ENCODE data around the gene CPNE8.

The CPNE8 gene

GRCh38 chr12:38720661-38721060, 184.7 kb downstream of the CPNE8 start:
- no peak for DNase-seq

- DNase-seq = no peak
These were observed 192.1 kb downstream of the CPNE8 start for GRCh38 chr12:38713294-38713693.

GRCh38 chr12:38711054-38711453, 194.3 kb downstream of the CPNE8 start:
- no peak for DNase-seq

- no peak for DNase-seq
These were observed 196.9 kb downstream of the CPNE8 start for GRCh38 chr12:38708466-38708865.

- no peak for DNase-seq
These were observed 197.7 kb downstream of the CPNE8 start for GRCh38 chr12:38707648-38708047.

- DNase-seq = no peak
These were observed 208.1 kb downstream of the CPNE8 start for GRCh38 chr12:38697289-38697688.

- DNase-seq = no peak
These were observed 210.3 kb downstream of the CPNE8 start for GRCh38 chr12:38695057-38695456.

- DNase-seq = no peak
These were observed 214.2 kb downstream of the CPNE8 start for GRCh38 chr12:38691164-38691563.

- no peak for DNase-seq
These were observed 214.7 kb downstream of the CPNE8 start for GRCh38 chr12:38690646-38691045.

- DNase-seq = no peak
These were observed 215.7 kb downstream of the CPNE8 start for GRCh38 chr12:38689704-38690103.

GRCh38 chr12:38689195-38689594, 216.2 kb downstream of the CPNE8 start:
- DNase-seq = no peak

- DNase-seq = no peak
These were observed 222.9 kb downstream of the CPNE8 start for GRCh38 chr12:38682521-38682920.

GRCh38 chr12:38669530-38669929, 235.9 kb downstream of the CPNE8 start:
- DNase-seq = no peak

- DNase-seq = no peak
These were observed 236.3 kb downstream of the CPNE8 start for GRCh38 chr12:38669081-38669480.

GRCh38 chr12:38666425-38666824, 239.0 kb downstream of the CPNE8 start:
- no peak for DNase-seq

- no peak for DNase-seq
These were observed 240.6 kb downstream of the CPNE8 start for GRCh38 chr12:38664661-38665269.

- no peak for DNase-seq
These were observed 242.6 kb downstream of the CPNE8 start for GRCh38 chr12:38662829-38663228.

GRCh38 chr12:38653650-38654049, 251.7 kb downstream of the CPNE8 start:
- no peak for DNase-seq

GRCh38 chr12:38648813-38649212, 256.6 kb downstream of the CPNE8 start:
- DNase-seq = no peak

- DNase-seq = no peak
These were observed 259.2 kb downstream of the CPNE8 start for GRCh38 chr12:38646146-38646545.

GRCh38 chr12:38639625-38640024, 265.8 kb downstream of the CPNE8 start:
- DNase-seq = no peak

GRCh38 chr12:38638401-38638800, 267.0 kb downstream of the CPNE8 start:
- no peak for DNase-seq

GRCh38 chr12:38633511-38633910, 271.9 kb downstream of the CPNE8 start:
- DNase-seq = no peak

- DNase-seq = no peak
These were observed 276.3 kb downstream of the CPNE8 start for GRCh38 chr12:38629064-38629463.

GRCh38 chr12:38628288-38628687, 277.1 kb downstream of the CPNE8 start:
- no peak for DNase-seq

GRCh38 chr12:38625306-38625705, 280.1 kb downstream of the CPNE8 start:
- no peak for DNase-seq
